Loucy (cell line): ENCODE measurements around the gene OGFOD3.

ENCODE experiments used
- H2AFZ ChIP-seq: fragments of 200-600 bp; sonication (generic); 2 replicates; pipeline ENCODE4 v1.6.0; 2016; ENCODE audit warnings: antibody characterized with exemption, mild to moderate bottlenecking, low read length, moderate library complexity
- H3F3A ChIP-seq: fragments of 200-600 bp; 2 replicates; pipeline ENCODE4 v1.6.0; 2016; ENCODE audit warnings: antibody characterized with exemption, low read depth, mild to moderate bottlenecking
- H3K27me3 ChIP-seq: fragments of 200-600 bp; sonication (generic); 2 replicates; pipeline ENCODE4 v1.6.1; 2014; ENCODE audit warnings: low read length, mild to moderate bottlenecking; ENCODE audit not compliant: insufficient read depth, poor library complexity, severe bottlenecking
- H3K36me3 ChIP-seq: fragments of 200-600 bp; sonication (generic); 2 replicates; pipeline ENCODE4 v1.6.1; 2016; ENCODE audit warnings: low read length; ENCODE audit not compliant: insufficient read depth
- H3K4me1 ChIP-seq: fragments of 200-600 bp; sonication (generic); 2 replicates; pipeline ENCODE4 v1.5.1; 2014; ENCODE audit warnings: low read length, mild to moderate bottlenecking; ENCODE audit not compliant: insufficient read depth, poor library complexity, severe bottlenecking
- H3K4me2 ChIP-seq: fragments of 200-600 bp; sonication (generic); 2 replicates; pipeline ENCODE4 v1.6.0; 2014; ENCODE audit warnings: antibody characterized with exemption, low read length, low read depth, mild to moderate bottlenecking; ENCODE audit not compliant: poor library complexity, severe bottlenecking
- H3K4me3 ChIP-seq: fragments of 200-600 bp; sonication (generic); 2 replicates; pipeline ENCODE4 v1.5.1; 2014; ENCODE audit warnings: low read length, mild to moderate bottlenecking, mixed read lengths; ENCODE audit not compliant: poor library complexity, severe bottlenecking
- H3K79me2 ChIP-seq: fragments of 200-600 bp; sonication (generic); 2 replicates; pipeline ENCODE4 v1.6.1; 2014; ENCODE audit warnings: low read length; ENCODE audit not compliant: insufficient read depth
- H3K9ac ChIP-seq: fragments of 200-600 bp; sonication (generic); 2 replicates; pipeline ENCODE4 v1.6.0; 2014; ENCODE audit warnings: mild to moderate bottlenecking, low read depth, low read length, moderate library complexity; ENCODE audit not compliant: poor library complexity, severe bottlenecking
- H3K9me2 ChIP-seq: fragments of 200-600 bp; sonication (generic); replicated peaks from 2 replicates; pipeline ENCODE4 v1.6.1; 2016; ENCODE audit warnings: low read depth, low read length, mixed read lengths
- H3K9me3 ChIP-seq: fragments of 200-600 bp; sonication (generic); 2 replicates; pipeline ENCODE4 v1.6.1; 2014; ENCODE audit warnings: mild to moderate bottlenecking, antibody characterized with exemption, low read length, low read depth; ENCODE audit not compliant: insufficient read depth
- H4K20me1 ChIP-seq: fragments of 200-600 bp; sonication (generic); 2 replicates; pipeline ENCODE4 v1.6.0; 2014; ENCODE audit warnings: antibody characterized with exemption, low read length, mild to moderate bottlenecking; ENCODE audit not compliant: insufficient read depth, poor library complexity, severe bottlenecking
- CTCF ChIP-seq: fragments of 200-600 bp; sonication (generic); conservative IDR thresholded peaks from 2 replicates; pipeline ENCODE4 v1.5.1; 2014; ENCODE audit warnings: mild to moderate bottlenecking, antibody characterized with exemption, low read length
- EZH2phosphoT487 ChIP-seq: fragments of 200-600 bp; IDR thresholded peaks from 2 replicates; pipeline ENCODE4 v1.6.1; 2018; ENCODE audit warnings: antibody characterized with exemption, mild to moderate bottlenecking, moderate library complexity, borderline replicate concordance

Gene OGFOD3

GRCh38 chr17:82351713-82352488 is 66.5 kb downstream of the OGFOD3 start:
- Histone ChIP-seq H3K9me3 (no peaks in the 10 kb centered on the region), H3K4me3 (no peak overlapping the region), H2AFZ (no peak overlapping the region), H3K79me2 (no peaks in the 10 kb centered on the region), H3K4me2 (peak overlapping the region; percentile 10), H3K36me3 (no peaks in the 10 kb centered on the region), H4K20me1 (no peaks in the 10 kb centered on the region), H3K9me2 (no peaks in the 10 kb centered on the region), H3K4me1 (no peaks in the 10 kb centered on the region), H3K27me3 (no peaks in the 10 kb centered on the region), H3F3A (no peaks in the 10 kb centered on the region), H3K9ac (no peak overlapping the region)
- TF ChIP-seq CTCF (peak; percentile 92), EZH2phosphoT487 (no peak)

GRCh38 chr17:82351254-82351712 is 67.1 kb downstream of the OGFOD3 start:
- H3K9me3 ChIP-seq, result no peaks in the 10 kb centered on the region
- no peaks in the 10 kb centered on the region for H3K27me3 ChIP-seq
- no peaks in the 10 kb centered on the region for H3K4me1 ChIP-seq
- H2AFZ ChIP-seq, result no peak overlapping the region
- H3F3A ChIP-seq, result no peaks in the 10 kb centered on the region
- no peak overlapping the region for H3K4me2 ChIP-seq
- H3K9me2 ChIP-seq, result no peaks in the 10 kb centered on the region
- TF ChIP-seq EZH2phosphoT487 (no peak), CTCF (no peak)
- H3K9ac ChIP-seq, result no peak overlapping the region
- H3K4me3 ChIP-seq, result no peak overlapping the region
- H3K36me3 ChIP-seq, result no peaks in the 10 kb centered on the region
- H3K79me2 ChIP-seq, result no peaks in the 10 kb centered on the region
- no peaks in the 10 kb centered on the region for H4K20me1 ChIP-seq

- no peaks in the 10 kb centered on the region for H4K20me1 ChIP-seq
- H3K9me2 ChIP-seq, result no peaks in the 10 kb centered on the region
- no peaks in the 10 kb centered on the region for H3K79me2 ChIP-seq
- H3K9ac ChIP-seq, result no peak overlapping the region
- no peaks in the 10 kb centered on the region for H3F3A ChIP-seq
- no peak for TF ChIP-seq CTCF
- no peak for TF ChIP-seq EZH2phosphoT487
- no peak overlapping the region for H3K4me3 ChIP-seq
- no peak overlapping the region for H2AFZ ChIP-seq
- no peaks in the 10 kb centered on the region for H3K27me3 ChIP-seq
- H3K4me1 ChIP-seq, result no peaks in the 10 kb centered on the region
- H3K36me3 ChIP-seq, result no peaks in the 10 kb centered on the region
- no peak overlapping the region for H3K4me2 ChIP-seq
- H3K9me3 ChIP-seq, result no peaks in the 10 kb centered on the region
Measured at GRCh38 chr17:82350182-82351030, 68.0 kb downstream of the OGFOD3 start.
